Measurements from ENCODE around the gene KCNH1. TPM values are rescaled to one million over a fixed set of nuclear protein-coding genes. Genes with fewer than 3 reads are reported as not detected.

The KCNH1 gene
- total and polyA plus RNA-seq, 2 of the 4 experiments (the other 2 are of a cell fraction): 0.27 to 0.54 TPM

DNA sequence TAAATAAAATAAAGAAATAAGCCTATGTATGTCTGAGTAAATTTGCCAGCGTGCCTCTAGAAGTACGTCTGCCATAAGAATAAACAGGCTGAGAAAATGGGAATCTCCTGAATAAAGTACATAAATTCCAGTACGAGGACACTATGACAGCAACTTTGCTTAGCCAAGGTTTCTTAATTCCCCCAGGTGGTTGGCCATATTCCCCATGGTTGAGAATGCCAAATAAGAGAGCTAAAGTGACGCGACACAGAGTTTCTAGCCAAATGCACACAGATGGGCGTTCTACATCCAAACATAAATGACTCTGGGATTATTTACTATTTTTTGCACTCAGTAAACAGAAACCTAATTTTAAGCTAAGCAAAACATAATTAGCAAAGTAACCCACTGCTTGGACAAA is 19.5 kb downstream of the KCNH1 start:
- Histone ChIP-seq H3K9me3 (ENCODE audit: control insufficient read depth, insufficient read depth, low read length) (no peaks in the 10 kb centered on the region), H3K27me3 (ENCODE audit: control insufficient read depth, insufficient read depth, low read length) (no peaks in the 10 kb centered on the region), H3K4me2 (ENCODE audit: low read depth, low read length) (no peak overlapping the region), H2AK5ac (ENCODE audit: low read depth, low read length) (no peak overlapping the region), H3K14ac (replicated peaks; ENCODE audit: low read depth, low read length) (no peak overlapping the region), H3K9ac (ENCODE audit: low read depth, low read length) (no peak overlapping the region), H3K23ac (ENCODE audit: low read depth, low read length) (no peak overlapping the region), H2BK120ac (ENCODE audit: low read depth, low read length) (no peak overlapping the region), H2AK9ac (replicated peaks; ENCODE audit: low read depth, low read length, poor library complexity) (no peak overlapping the region), H2BK15ac (ENCODE audit: low read depth, low read length) (no peak overlapping the region), H3K4me1 (ENCODE audit: control insufficient read depth, insufficient read depth, low read length) (no peaks in the 10 kb centered on the region), H2BK20ac (ENCODE audit: low read depth, low read length) (no peak overlapping the region), H4K20me1 (ENCODE audit: insufficient read depth, low read length) (no peaks in the 10 kb centered on the region), H3K27ac (ENCODE audit: insufficient read depth, low read length) (no peak overlapping the region), H4K8ac (ENCODE audit: low read depth in 2 of 2, low read length in 2 of 2) (no peak overlapping the region), H3K56ac (ENCODE audit: extremely low read depth, insufficient read depth, low read length) (no peak overlapping the region), H2AFZ (replicated peaks; ENCODE audit: low read length, poor library complexity) (no peak overlapping the region), H3K4me3 (ENCODE audit: insufficient read depth, low read depth, low read length) (no peak overlapping the region), H4K5ac (ENCODE audit: low read depth, low read length) (no peak overlapping the region), H3K18ac (ENCODE audit: low read depth, low read length) (no peak overlapping the region), H4K91ac (ENCODE audit: insufficient read depth, low read depth, low read length) (no peak overlapping the region), H3K4ac (ENCODE audit: low read depth, low read length) (no peak overlapping the region), H3K79me1 (ENCODE audit: low read depth in 1 of 2, low read length in 2 of 2) (no peaks in the 10 kb centered on the region), H2BK5ac (ENCODE audit: low read depth, low read length, poor library complexity, severe bottlenecking) (no peak overlapping the region), H3K9me1 (ENCODE audit: insufficient read depth, low read length) (no peaks in the 10 kb centered on the region), H3K36me3 (ENCODE audit: control insufficient read depth, insufficient read depth, low read length) (no peaks in the 10 kb centered on the region)
- intact Hi-C loops (cut with micrococcal nuclease): no loop called here
- DNase-seq (no peak), ATAC-seq (ENCODE audit: low read depth) (no peak)
- no TSS peak for BruUV-seq (replicated peaks)
- dilution Hi-C loops (cut with HindIII; ENCODE audit: low sequenced_read_pairs, unreplicated experiment): no loop called here
- TF ChIP-seq NFE2L2 (IDR thresholded peaks at IDR 0.05; ENCODE audit: low read depth, low read length): no peak
- no peak for TF ChIP-seq USF2 (IDR thresholded peaks at IDR 0.05; ENCODE audit: low read depth, low read length)
- no peak for TF ChIP-seq MXI1 (IDR thresholded peaks at IDR 0.05; ENCODE audit: borderline replicate concordance, low read depth, low read length)
- no peak for TF ChIP-seq CTCF (conservative IDR thresholded peaks at IDR 0.05; ENCODE audit: low read depth, low read length)
- TF ChIP-seq CHD1 (IDR thresholded peaks at IDR 0.05; ENCODE audit: low read depth, low read length): no peak
- TF ChIP-seq, protein P1, sequence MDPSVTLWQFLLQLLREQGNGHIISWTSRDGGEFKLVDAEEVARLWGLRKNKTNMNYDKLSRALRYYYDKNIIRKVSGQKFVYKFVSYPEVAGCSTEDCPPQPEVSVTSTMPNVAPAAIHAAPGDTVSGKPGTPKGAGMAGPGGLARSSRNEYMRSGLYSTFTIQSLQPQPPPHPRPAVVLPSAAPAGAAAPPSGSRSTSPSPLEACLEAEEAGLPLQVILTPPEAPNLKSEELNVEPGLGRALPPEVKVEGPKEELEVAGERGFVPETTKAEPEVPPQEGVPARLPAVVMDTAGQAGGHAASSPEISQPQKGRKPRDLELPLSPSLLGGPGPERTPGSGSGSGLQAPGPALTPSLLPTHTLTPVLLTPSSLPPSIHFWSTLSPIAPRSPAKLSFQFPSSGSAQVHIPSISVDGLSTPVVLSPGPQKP (IDR thresholded peaks at IDR 0.05; ENCODE audit: borderline replicate concordance, low read depth, low read length): no peak
- no peak for TF ChIP-seq BHLHE40 (IDR thresholded peaks at IDR 0.05; ENCODE audit: low read depth, low read length)
- no peak for TF ChIP-seq RFX5 (IDR thresholded peaks at IDR 0.05; ENCODE audit: low read depth, low read length)
- no peak for TF ChIP-seq MAZ (IDR thresholded peaks at IDR 0.05; ENCODE audit: borderline replicate concordance, low read depth, low read length)
- TF ChIP-seq MAFK (IDR thresholded peaks at IDR 0.05; ENCODE audit: low read depth, low read length): no peak
- TF ChIP-seq RCOR1 (IDR thresholded peaks at IDR 0.05; ENCODE audit: insufficient replicate concordance, low read length): no peak
- no peak for TF ChIP-seq SMC3 (IDR thresholded peaks at IDR 0.05; ENCODE audit: low read depth, low read length)
- TF ChIP-seq CEBPB (IDR thresholded peaks at IDR 0.05; ENCODE audit: low read depth, low read length): no peak
- no peak for TF ChIP-seq RAD21 (IDR thresholded peaks at IDR 0.05; ENCODE audit: low read length)
- no CpG with 5 or more reads among the region's 6 CpGs for WGBS, 2 experiments (ENCODE audit: extremely low coverage in 2 of 2, insufficient read length in 1 of 2)
- ChIA-PET CTCF (interaction anchor here (0.6 to 0.8 kb wide), 2 partner anchors 24 to 381 kb away, joined by 3 to 4 read pairs; no protein-coding TSS in a partner anchor), POLR2A (ENCODE audit: unreplicated experiment) (no interaction called here)
- in situ Hi-C loops (cut with MboI; ENCODE audit: low sequenced_read_pairs): no loop called here
